ENCODE measurements around the gene SPRR5.

Gene SPRR5

GRCh38 chr1:152967201-152967600 is 20.2 kb downstream of the SPRR5 start:
- H3K4me3 ChIP-seq: no peak overlapping the region
- H3K27ac ChIP-seq: no peak overlapping the region
- DNase-seq (ENCODE audit: low spot score): no peak
- TF ChIP-seq, protein P1, sequence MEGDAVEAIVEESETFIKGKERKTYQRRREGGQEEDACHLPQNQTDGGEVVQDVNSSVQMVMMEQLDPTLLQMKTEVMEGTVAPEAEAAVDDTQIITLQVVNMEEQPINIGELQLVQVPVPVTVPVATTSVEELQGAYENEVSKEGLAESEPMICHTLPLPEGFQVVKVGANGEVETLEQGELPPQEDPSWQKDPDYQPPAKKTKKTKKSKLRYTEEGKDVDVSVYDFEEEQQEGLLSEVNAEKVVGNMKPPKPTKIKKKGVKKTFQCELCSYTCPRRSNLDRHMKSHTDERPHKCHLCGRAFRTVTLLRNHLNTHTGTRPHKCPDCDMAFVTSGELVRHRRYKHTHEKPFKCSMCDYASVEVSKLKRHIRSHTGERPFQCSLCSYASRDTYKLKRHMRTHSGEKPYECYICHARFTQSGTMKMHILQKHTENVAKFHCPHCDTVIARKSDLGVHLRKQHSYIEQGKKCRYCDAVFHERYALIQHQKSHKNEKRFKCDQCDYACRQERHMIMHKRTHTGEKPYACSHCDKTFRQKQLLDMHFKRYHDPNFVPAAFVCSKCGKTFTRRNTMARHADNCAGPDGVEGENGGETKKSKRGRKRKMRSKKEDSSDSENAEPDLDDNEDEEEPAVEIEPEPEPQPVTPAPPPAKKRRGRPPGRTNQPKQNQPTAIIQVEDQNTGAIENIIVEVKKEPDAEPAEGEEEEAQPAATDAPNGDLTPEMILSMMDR (IDR thresholded peaks at IDR 0.05): no peak

DNA sequence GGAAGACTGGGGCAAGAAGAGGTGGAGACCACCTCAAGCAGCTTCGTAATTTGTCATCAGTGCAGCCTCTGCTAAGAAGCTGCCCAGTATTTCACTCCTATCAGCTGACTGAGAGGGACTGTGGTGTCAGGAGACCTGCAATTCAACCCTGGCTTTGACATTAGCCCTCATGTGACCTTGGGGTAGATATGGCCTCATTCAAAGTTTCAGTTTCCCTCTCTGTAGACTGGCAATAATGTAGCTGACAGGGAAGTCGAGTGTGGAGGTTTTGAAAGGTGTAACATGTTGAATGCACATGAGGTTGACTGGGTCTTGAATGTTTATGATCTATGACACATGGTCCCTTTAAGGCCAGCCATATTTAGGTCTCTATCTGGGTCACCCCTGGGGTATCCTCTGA is 21.2 kb downstream of the SPRR5 start:
- TF ChIP-seq, protein P1 (IDR thresholded peaks at IDR 0.05): no peak
- Histone ChIP-seq H3K27ac (no peak overlapping the region), H3K4me3 (no peak overlapping the region)
- DNase-seq (ENCODE audit: low spot score): no peak

- no peak for DNase-seq (ENCODE audit: low spot score)
- no peak overlapping the region for H3K27ac ChIP-seq
- TF ChIP-seq, protein P1 (IDR thresholded peaks at IDR 0.05): no peak
- no peak overlapping the region for H3K4me3 ChIP-seq
Measured at GRCh38 chr1:152969036-152969435, 22.0 kb downstream of the SPRR5 start.

DNA sequence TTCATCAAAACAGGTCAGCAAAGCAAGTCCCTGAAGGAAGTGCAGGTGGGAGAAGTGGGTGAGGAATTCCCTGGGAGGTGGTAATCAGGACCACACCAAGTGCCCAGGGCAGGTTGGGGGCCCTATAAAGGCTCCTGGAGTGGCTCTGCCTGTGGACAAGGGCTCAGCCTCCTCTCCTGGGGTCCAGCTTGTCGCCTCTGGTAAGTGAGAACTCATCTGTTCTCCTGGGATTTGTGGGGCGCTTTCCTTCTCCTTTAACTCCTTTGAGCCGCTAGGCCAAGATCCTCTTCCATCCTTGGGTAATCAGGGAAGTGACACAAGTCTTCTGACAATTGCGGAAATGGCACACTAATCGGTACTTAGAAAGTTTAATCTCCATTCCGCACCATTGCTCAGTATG is 23.5 kb downstream of the SPRR5 start, which contains the start of gene SPRR4:
Gene SPRR4 (plus strand): TSS at position 154 of the 400 bp plus-strand sequence. CDS start 1,243 bp downstream, outside the sequence.
- no peak for DNase-seq (ENCODE audit: low spot score)
- TF ChIP-seq, protein P1 (IDR thresholded peaks at IDR 0.05): no peak

DNA sequence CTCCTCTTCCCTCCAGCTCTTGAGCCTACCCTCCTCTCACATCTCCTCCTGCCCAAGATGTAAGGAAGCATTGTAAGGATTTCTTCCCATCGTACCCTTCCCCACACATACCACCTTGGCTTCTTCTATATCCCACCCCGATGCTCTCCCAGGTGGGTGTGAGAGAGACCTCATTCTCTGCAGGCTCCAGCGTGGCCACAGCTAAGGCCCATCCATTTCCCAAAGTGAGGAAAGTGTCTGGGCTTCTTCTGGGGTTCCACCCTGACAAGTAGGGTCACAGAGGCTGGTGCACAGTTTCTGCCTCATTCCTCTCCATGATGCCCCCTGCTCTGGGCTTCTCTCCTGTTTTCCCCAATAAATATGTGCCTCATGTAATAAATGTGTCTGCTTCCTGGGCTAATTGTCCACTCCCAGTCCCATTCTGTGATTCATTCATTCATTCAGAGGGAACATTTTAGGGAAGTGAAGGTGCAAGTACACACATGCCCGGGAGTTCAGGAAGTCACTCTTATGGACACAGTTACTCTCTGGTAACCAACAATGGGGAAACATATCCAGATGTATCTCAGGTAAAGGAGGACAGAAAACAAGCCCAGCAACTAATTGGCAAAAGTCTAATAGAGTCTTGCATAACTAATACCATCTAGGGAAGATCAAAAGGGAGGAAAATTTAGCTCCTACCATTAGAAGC is 25.3 kb downstream of the SPRR5 start:
- no peak for DNase-seq (ENCODE audit: low spot score)
- TF ChIP-seq, protein P1 (IDR thresholded peaks at IDR 0.05): no peak
- Histone ChIP-seq H3K27ac (no peak overlapping the region), H3K4me3 (no peak overlapping the region)

More for the DNA sequence above, 23.5 kb downstream of the SPRR5 start, which contains the start of gene SPRR4:
- Histone ChIP-seq H3K4me3 (no peak within 1 kb of the TSS), H3K27ac (no peak within 1 kb of the TSS)

GRCh38 chr1:152976688-152977087 is 29.7 kb downstream of the SPRR5 start:
- no peak overlapping the region for H3K4me3 ChIP-seq
- TF ChIP-seq, protein P1 (IDR thresholded peaks at IDR 0.05): no peak

GRCh38 chr1:152977614-152978013 is 30.6 kb downstream of the SPRR5 start:
- Histone ChIP-seq H3K4me3 (no peak overlapping the region), H3K27ac (no peak overlapping the region)
- TF ChIP-seq, protein P1 (IDR thresholded peaks at IDR 0.05): no peak
- DNase-seq (ENCODE audit: low spot score): no peak

More at GRCh38 chr1:152976688-152977087, 29.7 kb downstream of the SPRR5 start:
- DNase-seq (ENCODE audit: low spot score): no peak
- no peak overlapping the region for H3K27ac ChIP-seq

All from coronary artery (tissue), 2 donors.